ENCODE results near the gene SCRN3. TPM values are rescaled to one million over a fixed set of nuclear protein-coding genes. Genes with fewer than 3 reads are reported as not detected.
"Not testable (repeated sequence)": the region's sequence is repeated elsewhere in the genome, so short reads cannot be mapped to it uniquely, and the experiment has no call there.

SCRN3 gene
- total RNA-seq, 4 donors from 2014 or later: 22.2 to 30.4 (median 26.8) TPM

- WGBS, 2 donors (ENCODE audit: low coverage in 1 of 2): 86 to 94% methylated on average over 1 of the region's 1 CpG
- H3K27me3 ChIP-seq: no peaks in the 10 kb centered on the region
- no peak for ATAC-seq
- H3K27ac ChIP-seq: no peak overlapping the region
- peaks cover 0 to 6% (median 0%) of the 10 kb centered on the region in 3 donors for H3K4me1 ChIP-seq
- no peak for TF ChIP-seq CTCF (IDR thresholded peaks at IDR 0.05)
- no peak for TF ChIP-seq POLR2AphosphoS5 (IDR thresholded peaks at IDR 0.05)
- TF ChIP-seq EP300 (IDR thresholded peaks at IDR 0.05): no peak
- no peak for TF ChIP-seq POLR2A (IDR thresholded peaks at IDR 0.05)
- H3K9me3 ChIP-seq: no peaks in the 10 kb centered on the region
- peaks cover 8 to 74% of the 10 kb centered on the region in 2 donors for H3K36me3 ChIP-seq
- H3K4me3 ChIP-seq: no peak overlapping the region
Measured at GRCh38 chr2:174383796-174384195, 11.7 kb upstream of the SCRN3 start.

- ATAC-seq: no peak
- Histone ChIP-seq H3K27ac (no peak overlapping the region), H3K27me3 (no peaks in the 10 kb centered on the region), H3K4me1 (peaks cover 0 to 15% (median 0%) of the 10 kb centered on the region in 3 donors), H3K9me3 (no peaks in the 10 kb centered on the region), H3K4me3 (no peak overlapping the region), H3K36me3 (peaks cover 3 to 74% of the 10 kb centered on the region in 2 donors)
- WGBS, 2 donors (ENCODE audit: low coverage in 1 of 2): 83 to 86% methylated on average over 2 to 3 of the region's 3 CpGs
- TF ChIP-seq CTCF (IDR thresholded peaks at IDR 0.05) (no peak), POLR2A (IDR thresholded peaks at IDR 0.05) (no peak), POLR2AphosphoS5 (IDR thresholded peaks at IDR 0.05) (no peak), EP300 (IDR thresholded peaks at IDR 0.05) (no peak)
Measured at GRCh38 chr2:174385201-174385600, 10.3 kb upstream of the SCRN3 start.

DNA sequence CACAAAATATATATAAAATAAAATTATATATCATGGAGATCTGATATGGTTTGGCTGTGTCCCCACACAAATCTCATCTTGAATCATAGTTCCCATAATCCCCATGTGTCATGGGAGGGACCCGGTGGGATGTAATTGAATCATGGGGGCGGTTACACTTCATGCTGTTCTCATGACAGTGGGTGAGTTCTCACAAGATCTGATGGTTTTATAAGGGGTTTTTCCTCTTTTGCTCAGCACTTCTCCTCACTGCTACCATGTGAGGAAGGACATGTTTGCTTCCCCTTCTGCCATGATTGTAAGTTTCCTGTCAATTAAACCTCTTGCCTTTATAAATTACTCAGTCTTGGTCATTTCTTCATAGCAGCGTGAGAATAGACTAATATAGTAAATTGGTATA lies 6.8 kb upstream of the SCRN3 start:
- not testable (repeated sequence) for H3K9me3 ChIP-seq, H3K27me3 ChIP-seq, ATAC-seq, H3K27ac ChIP-seq, H3K4me3 ChIP-seq
- peaks cover 0 to 32% (median 0%) of the 10 kb centered on the region in 3 donors for H3K4me1 ChIP-seq
- peaks cover 0 to 73% of the 10 kb centered on the region in 2 donors for H3K36me3 ChIP-seq
- 89% methylated on average over 2 to 3 of the region's 3 CpGs for WGBS, 2 donors (ENCODE audit: low coverage in 1 of 2)

- Histone ChIP-seq H3K27ac (no peak overlapping the region), H3K9me3 (no peaks in the 10 kb centered on the region), H3K27me3 (no peaks in the 10 kb centered on the region), H3K36me3 (peaks cover 0 to 71% of the 10 kb centered on the region in 2 donors), H3K4me3 (no peak overlapping the region), H3K4me1 (peaks cover 7 to 40% (median 8%) of the 10 kb centered on the region in 3 donors)
- no peak for ATAC-seq
- 86 to 100% methylated on average over 1 to 4 of the region's 6 CpGs for WGBS, 2 donors (ENCODE audit: low coverage in 1 of 2)
- TF ChIP-seq CTCF (IDR thresholded peaks at IDR 0.05): no peak
- TF ChIP-seq POLR2A (IDR thresholded peaks at IDR 0.05): no peak
- no peak for TF ChIP-seq EP300 (IDR thresholded peaks at IDR 0.05)
- no peak for TF ChIP-seq POLR2AphosphoS5 (IDR thresholded peaks at IDR 0.05)
Measured at GRCh38 chr2:174389542-174389941, 6.0 kb upstream of the SCRN3 start.

DNA sequence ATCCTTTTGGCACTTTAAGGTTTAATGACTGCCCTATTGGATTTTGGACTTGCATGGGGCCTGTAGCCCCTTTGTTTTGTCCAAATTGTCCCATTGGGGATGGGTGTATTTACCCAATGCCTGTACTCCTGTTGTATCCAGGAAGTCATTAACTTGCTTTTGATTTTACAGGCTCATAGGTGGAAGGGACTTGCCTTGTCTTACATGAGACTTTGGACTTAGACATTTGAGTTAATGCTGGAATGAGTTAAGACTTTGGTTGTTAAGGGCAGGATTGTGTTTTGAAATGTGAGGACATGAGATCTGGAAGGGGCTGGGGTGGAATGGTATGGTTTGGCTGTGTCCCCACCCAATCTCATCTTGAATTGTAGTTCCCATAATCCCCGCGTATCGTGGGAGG lies 5.2 kb upstream of the SCRN3 start:
- not testable (repeated sequence) for H3K27ac ChIP-seq, H3K27me3 ChIP-seq, ATAC-seq, H3K4me3 ChIP-seq, H3K9me3 ChIP-seq
- H3K36me3 ChIP-seq: peaks cover 0 to 65% of the 10 kb centered on the region in 2 donors
- WGBS, 2 donors (ENCODE audit: low coverage in 1 of 2): 75% methylated on average over 2 of the region's 3 CpGs; no CpG with 5 or more reads in 1 of the 2 donors
- peaks cover 7 to 43% (median 10%) of the 10 kb centered on the region in 3 donors for H3K4me1 ChIP-seq

GRCh38 chr2:174392706-174393105 lies 2.8 kb upstream of the SCRN3 start:
- peaks cover 0 to 42% of the 10 kb centered on the region in 2 donors for H3K36me3 ChIP-seq
- peaks cover 10 to 54% (median 13%) of the 10 kb centered on the region in 3 donors for H3K4me1 ChIP-seq
- H3K4me3 ChIP-seq: no peak overlapping the region
- no peak for ATAC-seq
- H3K9me3 ChIP-seq: no peaks in the 10 kb centered on the region
- TF ChIP-seq EP300 (IDR thresholded peaks at IDR 0.05): no peak
- no peak for TF ChIP-seq POLR2A (IDR thresholded peaks at IDR 0.05)
- no peak for TF ChIP-seq POLR2AphosphoS5 (IDR thresholded peaks at IDR 0.05)
- H3K27ac ChIP-seq: no peak overlapping the region
- H3K27me3 ChIP-seq: no peaks in the 10 kb centered on the region
